Fibroblast of skin of left quadriceps (primary cell): ENCODE measurements around the gene SLN.
"Not testable (repeated sequence)": the region's sequence is repeated elsewhere in the genome, so short reads cannot be mapped to it uniquely, and the experiment has no call there.

Experiments used
- DNase-seq, 2 experiments: peaks; one replicate each; pipeline ENCODE4 v3.0.0-alpha.2; 2013; ENCODE audit warnings: low read depth in 2 of 2

Gene SLN

DNA sequence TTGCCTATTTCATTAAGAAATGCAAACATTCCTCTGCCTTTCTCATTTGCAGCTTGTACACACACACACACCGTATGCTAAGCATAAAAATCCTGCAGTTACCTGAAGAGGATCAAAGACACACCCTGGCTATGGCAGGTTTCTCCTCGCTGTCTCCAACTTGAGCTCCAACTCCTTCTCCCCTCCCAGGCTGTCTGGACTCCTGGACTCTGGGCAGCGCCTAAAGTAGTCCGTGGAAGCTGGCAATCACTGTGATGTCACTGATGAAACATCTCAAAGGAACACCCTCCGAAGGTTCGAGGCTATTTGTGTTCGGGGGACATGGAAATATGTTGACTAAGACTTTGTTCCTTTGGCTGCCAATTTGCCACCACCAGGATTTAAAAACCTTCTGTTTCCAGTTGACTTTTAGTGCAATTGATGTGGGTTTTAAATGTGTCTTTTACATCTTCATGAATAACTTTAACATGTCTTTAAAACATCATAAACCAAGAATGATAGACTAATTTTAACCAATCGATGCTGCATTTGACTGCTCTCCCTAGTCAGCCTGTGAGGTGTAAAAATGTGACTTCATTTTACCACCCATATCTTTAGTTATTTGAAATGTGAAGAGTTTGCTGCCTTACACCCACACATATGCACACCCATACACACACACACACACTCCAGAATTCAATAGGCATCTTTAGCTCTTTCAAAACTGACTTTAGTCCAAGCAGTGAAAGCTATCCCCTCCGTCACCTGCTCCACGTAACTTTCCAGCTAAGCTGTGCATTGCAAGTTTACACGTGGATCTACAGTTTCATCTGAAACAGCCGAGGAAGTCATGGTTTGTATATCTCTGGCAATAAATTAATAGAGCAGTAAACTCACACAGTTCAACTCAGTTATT, at the start of gene SLN:
Gene SLN, minus strand, starts transcription at position 196 of the 895 bp plus-strand sequence.
- no peak for DNase-seq

DNA sequence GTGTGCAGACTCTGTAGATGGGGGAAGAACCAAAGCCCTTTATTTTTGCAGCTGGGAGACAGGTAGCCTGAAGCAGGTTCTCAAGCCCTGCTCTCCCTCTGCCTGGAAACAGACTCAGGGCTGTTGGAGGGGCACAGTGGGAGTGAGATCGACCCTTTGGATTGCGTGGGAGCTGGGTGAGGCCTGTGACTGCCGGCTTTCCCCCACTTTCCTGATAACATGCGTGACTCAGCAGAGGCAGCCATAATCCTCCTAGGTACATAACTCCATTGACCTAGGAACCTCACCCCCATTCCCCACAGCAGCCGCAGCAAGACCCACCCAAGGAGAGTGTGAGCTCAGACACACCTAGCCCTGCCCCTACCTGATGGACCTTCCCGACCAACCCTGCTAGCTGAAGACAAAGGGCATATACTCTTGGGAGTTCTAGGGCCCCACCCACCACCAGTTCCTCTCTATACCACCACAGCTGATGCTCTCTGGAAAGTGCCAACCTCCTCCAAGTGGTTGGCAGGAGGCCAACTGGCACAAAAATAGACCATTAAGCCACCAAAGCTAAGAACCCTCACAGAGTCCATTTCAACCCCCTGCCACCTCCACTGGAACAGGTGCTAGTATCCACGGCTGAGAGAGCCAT, 47.0 kb upstream of the SLN start:
- not testable (repeated sequence) for DNase-seq

DNA sequence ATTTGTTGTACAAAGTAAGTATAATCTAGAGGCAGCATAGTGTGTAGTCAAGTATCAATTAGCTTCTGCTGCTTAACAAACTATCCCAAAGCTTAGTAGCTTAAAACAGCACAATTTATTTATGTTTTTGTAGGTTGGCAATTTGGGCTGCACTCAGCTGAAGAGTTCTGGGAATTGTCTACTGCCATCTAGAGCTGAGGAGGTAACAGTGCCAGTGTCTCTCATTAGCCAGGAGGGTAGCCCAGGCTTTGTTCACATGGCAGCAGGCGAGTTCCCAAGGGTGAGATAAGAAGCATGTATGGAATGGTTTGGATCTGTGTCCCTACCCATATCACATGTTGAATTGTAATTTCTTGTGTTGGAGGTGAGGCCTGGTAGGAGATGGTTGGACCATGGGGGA, 45.8 kb upstream of the SLN start:
- DNase-seq = no peak

DNA sequence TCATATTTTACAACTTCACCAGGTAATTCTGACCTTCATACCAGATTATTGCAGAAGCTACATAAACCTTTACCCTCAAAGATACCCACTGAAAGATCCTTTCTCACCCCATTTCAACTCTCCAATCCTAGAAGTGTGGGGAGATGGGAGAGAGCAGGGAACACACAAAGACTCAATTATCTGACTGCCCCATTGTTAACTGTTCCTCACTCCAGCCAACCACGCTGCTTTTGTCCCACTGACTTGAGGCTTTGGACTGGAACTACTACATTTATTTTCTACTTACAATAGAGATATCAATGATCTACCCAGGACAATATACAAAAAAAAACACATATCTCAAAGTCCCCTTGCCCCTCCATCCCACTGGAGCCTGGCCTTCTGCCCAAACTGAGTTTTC, 44.7 kb upstream of the SLN start:
- DNase-seq = no peak

DNA sequence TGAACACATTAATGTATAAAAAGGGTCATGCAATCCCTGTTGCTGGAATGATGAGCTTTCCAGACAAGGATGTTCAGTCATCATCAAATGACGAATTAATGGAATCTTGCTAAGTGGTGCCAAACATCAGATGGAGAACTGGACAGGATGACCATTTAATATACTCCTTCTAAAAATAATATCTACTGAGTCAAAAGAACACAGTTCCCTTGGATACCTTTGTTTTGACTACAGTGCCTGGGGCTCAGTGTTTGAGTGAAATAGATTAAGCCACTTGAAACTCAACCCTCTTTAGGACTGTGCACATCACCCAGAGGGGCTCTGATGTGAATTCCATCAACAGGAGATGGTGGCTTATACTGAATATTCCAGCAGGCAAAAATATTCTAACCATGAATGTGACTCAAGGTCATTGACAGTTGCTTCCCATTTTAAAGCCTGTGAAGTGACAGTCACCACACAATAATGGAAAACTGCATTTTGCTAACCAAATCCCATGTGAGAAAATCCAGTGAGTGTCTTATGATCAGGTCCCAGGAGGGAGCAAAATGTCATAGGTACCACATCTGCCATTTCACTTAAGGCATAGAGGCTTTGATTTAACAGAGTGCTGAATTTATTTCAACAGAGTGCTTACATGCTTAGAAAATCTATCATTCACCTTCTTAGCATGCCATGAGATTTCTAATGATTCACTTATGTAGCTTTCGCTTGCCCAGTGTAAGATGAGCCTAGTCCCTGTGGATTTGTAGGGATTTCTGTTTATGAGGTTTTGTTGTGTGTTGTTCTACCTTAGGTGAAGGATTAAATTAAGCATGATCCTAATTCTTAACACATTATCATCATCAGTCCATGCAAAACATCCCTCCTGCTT, 41.3 kb upstream of the SLN start:
- DNase-seq = no peak

DNA sequence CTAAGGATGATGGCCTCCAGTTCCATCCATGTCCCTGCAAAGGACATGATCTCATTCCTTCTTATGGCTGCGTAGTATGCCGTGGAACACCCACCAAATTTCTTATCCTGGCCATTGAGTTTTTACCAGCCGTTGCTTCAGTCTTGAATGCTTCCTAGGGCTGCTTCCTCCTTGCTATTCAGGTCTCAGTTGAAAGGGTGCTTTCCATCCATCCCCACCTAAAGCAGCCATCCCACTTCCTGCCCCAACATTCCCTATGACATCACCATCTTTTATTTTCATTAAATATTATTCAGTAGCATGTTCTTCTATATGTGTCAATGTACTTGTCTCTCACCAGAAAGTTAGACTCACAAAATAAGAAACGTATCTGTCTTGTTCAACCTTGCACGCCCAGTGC, 40.7 kb upstream of the SLN start:
- no peak for DNase-seq

DNA sequence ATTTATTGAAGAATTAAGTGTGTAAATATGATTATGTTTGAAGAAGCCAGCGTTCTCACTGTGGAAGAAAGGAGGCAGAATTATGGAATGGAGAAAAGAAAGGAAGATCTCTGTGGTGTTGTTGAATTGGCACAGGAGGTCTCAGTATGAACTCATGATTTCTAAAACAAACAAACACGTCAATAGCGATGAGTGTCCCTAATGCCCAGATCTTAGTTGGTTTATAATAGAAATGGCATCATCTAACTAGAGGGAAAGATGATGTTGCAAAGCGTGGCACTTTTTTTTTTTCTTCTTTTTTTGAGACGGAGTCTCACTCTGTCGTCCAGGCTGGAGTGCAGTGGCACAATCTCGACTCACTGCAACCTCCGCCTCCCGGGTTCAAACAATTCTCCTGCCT, 39.2 kb upstream of the SLN start:
- DNase-seq = no peak

DNA sequence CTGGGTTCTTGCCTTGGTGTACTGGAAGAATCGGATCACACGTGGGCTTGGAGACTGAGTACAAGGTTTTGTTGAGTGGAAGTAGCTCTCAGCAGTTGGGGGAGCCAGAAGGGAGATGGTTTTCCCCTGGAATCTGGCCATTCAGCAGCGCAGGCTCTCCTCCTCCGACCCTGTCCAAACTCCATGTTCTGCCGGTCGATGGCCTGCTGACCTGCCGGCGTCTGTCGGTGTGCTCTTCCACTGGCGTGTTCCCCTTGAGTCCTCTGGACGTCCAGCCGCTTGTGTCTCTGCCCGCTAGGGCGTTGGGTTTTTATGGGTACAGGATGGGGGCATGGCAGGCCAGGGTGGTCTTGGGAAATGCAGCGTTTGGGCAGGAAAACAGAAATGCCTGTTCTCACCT, 38.5 kb upstream of the SLN start:
- no peak for DNase-seq

DNA sequence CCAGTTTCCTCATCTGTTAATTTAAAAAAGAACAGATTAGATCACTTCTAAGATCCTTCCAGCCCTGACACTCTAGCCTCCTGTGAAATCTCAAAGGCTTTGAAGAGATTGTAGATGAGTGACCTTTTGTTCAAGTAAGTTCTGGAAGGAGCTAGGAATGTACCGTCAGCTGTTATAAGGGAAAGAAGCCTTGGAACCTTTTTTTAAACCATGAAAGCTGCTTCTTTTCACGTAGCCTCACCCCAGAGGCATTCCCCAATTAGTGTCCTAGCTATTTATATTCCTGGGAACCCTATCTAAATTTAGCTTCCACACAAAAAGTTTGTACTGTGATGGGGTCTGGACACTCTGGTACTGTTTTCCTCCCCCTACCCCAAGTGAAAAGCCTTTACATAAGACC, 35.8 kb upstream of the SLN start:
- no peak for DNase-seq

DNA sequence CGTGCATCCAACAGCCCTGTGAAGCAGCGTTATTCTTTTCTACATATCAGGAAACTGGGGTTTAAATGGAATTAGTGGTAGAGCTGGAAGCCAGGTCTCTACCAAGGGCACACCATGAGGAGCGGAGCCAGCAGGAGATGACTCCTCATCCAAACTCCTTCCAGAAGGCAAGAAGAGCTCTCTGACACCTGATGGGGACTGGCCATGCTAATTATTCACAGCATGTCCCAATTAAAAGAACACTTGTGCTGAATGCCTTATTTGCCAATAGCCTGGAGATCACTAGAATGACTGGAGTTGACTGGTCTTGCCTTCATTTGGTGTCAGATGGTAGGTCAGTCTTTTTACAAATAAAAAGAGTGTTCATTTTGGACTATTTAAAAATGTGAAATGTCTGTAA, 32.9 kb upstream of the SLN start:
- no peak for DNase-seq

DNA sequence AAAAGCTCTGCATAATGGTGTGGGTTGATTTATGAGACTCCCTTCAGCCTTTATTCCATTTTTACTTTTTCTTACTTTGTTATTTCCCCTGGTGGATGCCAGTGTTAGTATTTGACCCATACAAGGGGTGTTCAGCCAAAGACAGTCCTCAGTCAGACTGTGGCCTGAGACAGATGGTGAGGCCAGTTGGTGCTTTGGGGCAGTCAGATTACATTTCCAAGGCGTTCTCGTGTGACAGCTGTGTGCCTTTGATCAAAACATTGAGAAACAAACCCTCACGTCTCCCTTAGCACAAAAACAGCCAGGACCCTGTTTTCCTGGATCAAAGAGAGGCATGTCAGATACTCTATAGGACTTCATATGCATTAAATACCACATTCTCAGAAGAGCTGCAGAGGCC, 31.3 kb upstream of the SLN start:
- DNase-seq = no peak

DNA sequence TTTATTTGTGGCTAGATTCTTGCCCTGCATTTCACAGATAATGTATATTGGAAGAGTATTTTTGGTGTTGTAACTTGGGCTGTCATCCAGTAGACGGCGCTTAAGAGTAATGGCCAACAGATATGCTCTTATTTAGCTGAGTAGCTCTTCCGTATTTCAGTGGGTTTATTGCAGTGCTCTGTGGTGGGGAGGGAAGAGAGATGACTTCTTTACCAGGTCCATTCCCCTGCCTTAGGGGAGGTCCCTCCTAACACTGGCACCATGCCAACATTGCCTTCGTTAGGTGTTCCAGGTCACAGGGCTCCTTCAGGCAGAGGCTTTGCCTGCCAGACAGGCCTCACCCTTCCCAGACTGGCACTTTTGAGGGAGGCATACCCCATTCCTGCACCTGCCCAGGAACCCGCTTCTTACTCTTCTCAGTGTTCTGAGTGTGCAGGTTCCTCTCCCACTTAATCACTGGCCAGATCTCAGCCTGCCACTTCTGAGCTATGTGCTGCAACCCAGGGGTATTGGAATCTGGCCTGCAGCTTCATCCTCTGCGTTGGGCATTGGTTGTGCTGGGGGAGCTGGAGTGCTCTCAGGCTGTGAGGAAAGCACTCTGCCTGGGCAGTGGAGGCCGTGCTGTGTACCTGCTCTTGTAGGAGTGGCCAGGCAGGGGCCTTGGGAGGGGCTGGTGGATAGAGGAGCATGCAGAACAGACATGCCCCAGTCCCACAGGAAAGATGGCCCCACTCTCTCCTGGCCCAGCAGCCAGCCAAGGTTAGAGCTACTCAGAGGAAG, 29.4 kb upstream of the SLN start:
- no peak for DNase-seq

DNA sequence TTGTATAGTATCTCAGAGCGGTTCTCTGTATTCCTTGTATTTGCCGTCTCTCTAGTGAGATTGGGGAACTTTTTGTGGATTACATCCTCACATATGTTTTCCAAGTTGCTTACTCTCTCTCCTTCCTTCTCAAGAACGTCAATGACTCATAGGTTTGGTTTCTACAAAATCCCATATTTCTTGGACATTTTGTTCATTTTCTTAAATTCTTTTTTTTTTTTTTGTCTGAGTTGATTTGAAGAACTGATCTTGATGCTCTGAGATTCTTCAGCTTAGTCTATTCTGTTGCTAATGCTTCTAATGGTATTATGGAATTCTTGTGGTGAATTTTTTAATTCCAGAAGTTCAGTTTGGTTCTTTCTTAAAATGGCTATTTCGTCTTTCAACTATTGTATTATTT, 28.4 kb upstream of the SLN start:
- DNase-seq = no peak

DNA sequence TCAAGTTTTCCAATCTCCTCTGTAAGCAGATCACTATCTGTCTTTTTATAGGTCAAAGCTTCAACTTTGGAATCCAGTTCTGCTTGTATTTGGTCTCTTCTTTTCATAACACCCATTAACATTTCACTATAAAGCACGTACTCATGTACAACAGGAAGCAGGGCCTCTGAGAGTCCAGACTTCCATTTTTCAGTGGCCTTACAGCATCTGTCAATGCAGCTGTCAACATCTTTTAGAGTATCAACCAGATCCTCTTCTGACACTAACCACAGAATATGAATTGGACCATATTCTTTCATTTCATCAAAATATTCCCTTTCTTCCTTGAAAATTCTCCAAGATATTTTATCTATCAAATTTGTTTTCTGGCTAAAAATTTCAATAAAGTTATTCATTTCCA, 24.7 kb upstream of the SLN start:
- no peak for DNase-seq

DNA sequence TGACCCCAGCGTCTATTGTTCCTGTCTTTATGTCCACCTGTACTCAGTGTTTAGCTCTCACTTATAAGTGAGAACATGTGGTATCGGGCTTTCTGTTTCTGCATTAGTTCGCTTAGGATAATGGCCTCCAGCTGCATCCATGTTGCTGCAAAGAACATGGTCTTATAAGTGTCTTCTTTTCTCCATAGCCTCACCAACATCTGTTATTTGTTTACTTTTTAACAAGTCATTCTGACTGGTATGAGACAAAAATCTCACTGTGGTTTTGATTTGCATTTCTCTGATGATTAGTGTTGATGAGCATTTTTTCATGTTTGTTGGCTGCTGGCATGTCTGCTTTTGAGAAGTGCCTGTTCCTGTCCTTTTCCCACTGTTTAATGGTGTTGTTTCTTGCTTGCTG, 21.7 kb upstream of the SLN start:
- DNase-seq = peak; percentile 59 to 63

DNA sequence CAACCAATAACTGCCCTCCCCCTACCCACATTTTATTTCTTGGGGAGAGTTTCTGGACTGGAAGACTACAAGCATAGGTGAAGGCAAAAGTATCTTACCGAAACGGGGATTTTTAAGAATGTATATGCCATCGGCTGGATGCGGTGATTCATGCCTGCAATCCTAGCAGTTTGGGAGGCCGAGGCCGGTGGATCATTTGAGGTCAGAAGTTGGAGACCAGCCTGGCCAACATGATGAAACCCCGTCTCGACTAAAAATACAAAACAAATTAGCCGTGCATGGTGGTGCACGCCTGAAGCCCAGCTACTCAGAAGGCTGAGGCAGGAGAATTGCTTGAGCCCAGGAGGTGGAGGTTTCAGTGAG, 20.8 kb upstream of the SLN start:
- no peak for DNase-seq

DNA sequence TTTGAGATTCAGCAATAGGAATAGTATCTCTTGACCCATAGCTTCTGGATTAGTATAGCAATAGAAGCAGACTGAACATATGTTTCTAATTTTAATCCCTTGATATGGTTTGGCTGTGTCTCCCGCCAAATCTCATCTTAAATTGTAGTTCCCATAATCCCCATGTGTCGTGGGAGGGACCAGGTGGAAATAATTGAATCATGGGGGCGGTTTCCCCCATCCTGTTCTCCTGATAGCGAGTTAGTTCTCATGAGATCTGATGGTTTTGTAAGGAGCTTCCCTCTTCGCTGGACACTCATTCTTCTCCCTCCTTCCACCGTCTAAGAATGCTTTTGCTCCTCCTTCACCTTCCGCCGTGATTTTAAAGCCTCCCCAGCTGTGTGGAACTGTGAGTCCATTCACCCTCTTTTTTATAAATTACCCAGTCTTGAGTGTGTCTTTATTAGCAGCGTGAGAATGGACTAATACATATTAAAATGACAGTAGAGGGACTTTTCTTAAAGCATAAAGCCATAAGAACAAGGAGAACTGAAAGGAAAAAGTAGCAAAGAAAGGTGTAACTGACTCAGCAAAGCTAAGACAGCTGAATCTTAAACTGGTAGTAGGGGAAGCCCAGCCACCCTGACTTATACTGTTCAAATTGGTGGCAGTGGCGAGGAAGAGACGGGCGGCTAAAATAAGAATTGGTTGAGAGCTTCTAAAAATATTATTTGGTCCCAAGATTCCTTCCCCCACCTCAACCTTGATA, 20.3 kb upstream of the SLN start:
- DNase-seq = peak; percentile 9 to 15

DNA sequence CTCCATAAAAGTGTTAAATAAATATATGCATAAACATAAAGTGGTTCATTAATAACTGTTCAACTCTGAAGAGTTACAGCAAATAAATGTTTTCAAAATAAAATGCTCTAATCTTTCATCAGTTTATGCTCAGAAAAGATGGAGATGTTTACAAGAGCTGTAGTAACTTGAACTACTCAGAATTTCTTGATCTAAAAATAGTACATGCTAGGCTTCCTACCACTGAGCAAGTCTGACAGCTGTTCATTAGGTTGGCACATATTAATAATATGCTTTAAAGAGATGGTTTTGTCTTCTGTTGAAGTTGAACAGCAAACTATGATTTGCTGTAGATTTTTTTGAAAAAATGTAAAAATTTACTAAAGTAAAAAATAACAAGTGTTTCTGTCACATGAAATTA, 10.8 kb upstream of the SLN start:
- DNase-seq = no peak

DNA sequence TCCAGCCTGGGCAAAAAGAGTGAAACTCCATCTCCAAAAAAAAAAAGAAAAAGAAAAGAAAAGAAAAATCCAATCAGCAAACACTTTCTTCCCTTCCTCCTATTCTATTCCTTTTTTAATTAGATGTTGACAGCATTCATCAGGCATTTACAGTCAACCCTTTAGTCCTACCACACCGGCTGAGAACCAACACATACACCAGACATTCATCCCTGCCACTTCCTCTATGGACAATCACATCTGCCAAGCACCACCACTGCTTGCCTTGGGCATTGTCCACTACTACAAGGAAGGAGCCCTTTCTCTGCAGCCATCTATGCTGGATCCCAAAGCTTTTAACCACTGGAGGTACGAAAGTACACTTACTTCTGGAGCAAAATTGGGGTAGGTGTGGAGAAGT, 9.4 kb upstream of the SLN start:
- no peak for DNase-seq

DNA sequence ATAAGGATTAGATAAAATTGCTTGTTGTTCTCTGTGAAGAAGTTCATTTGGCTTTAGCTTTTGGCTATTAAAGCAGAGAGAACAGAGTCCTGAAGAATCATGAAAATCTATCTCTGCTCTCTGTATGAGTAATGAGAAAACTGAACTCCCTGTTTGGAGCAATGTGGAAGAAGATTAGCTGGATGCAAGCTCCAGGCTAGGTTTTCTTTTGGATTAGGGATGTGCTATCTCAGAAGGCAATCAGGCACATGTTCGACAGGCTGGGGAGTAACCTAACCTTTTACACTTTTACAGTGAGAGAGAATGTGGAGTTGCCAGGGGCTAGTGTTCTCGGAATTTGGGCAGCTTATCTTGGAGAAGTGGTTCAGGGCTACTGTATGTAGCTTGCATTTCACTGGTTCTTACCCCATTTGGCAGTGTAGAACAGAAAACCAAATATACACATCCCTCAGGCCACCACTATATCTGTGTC, 8.5 kb upstream of the SLN start:
- DNase-seq = no peak
